ENCODE results near the gene PROCR. TPM values are rescaled to one million over a fixed set of nuclear protein-coding genes. Genes with fewer than 3 reads are reported as not detected.

PROCR gene
- total RNA-seq, 1 experiment from 2014 or later, result 52.0 TPM

DNA sequence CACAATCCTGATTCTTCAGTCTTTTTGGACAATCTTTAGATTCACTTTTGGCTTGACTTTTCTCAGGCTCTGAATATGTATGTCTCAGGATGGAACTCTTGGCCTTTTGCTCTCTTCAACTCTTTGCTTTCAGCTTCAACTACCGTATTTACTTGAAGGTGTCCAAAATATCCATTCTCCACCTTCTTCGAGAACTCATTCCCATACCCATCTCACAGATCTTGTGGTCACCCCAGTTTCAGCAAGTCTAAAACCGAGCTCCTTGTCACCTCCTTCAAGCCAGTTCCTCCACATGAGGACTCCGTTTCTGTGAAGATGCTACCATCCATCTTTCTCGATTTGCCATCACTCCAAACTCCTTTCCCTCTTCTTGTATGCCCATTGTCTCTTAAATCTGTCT is 52.7 kb downstream of the PROCR start:
- Histone ChIP-seq H3K9me3 (ENCODE audit: control insufficient read depth in 1 of 2, insufficient read depth in 1 of 2, low read depth in 1 of 2, low read length in 2 of 2) (no peaks in the 10 kb centered on the region), H3K27ac (ENCODE audit: low read depth, low read length) (no peak overlapping the region), H3K27me3 (ENCODE audit: insufficient read depth, low read length) (no peaks in the 10 kb centered on the region), H2AFZ (ENCODE audit: low read depth, low read length, poor library complexity, severe bottlenecking) (no peak overlapping the region), H4K20me1 (ENCODE audit: insufficient read depth) (no peaks in the 10 kb centered on the region), H3K79me2 (ENCODE audit: insufficient read depth, low read length) (no peaks in the 10 kb centered on the region), H3K9ac (ENCODE audit: low read length) (no peak overlapping the region), H3K4me3 (replicated peaks in 1 of 2; ENCODE audit: low read depth in 1 of 2, low read length in 2 of 2) (no peak overlapping the region), H3K4me1 (ENCODE audit: control insufficient read depth in 1 of 2, insufficient read depth in 2 of 2, low read length in 2 of 2) (no peaks in the 10 kb centered on the region), H3K36me3 (ENCODE audit: control insufficient read depth in 1 of 2, insufficient read depth in 2 of 2, low read length in 2 of 2) (no peaks in the 10 kb centered on the region), H3K9me2 (ENCODE audit: insufficient read depth) (no peaks in the 10 kb centered on the region), H3K4me2 (ENCODE audit: low read length) (no peak overlapping the region)
- ATAC-seq (no peak), DNase-seq (ENCODE audit: low read depth, low spot score) (no peak)
- RAD21 ChIA-PET (ENCODE audit: low non-redundant PET in 1 of 2, low total read pairs in 2 of 2, uncharacterized antibody in 2 of 2, unreplicated experiment in 2 of 2), result no interaction called here
- intact Hi-C loops (cut with micrococcal nuclease), result no loop called here
- CTCF ChIA-PET, result no interaction called here
- TF ChIP-seq YY1 (IDR thresholded peaks at IDR 0.05; ENCODE audit: extremely low read depth, insufficient replicate concordance, low read depth, low read length) (no peak), REST (IDR thresholded peaks at IDR 0.05; ENCODE audit: low read depth) (no peak), POLR2A (IDR thresholded peaks at IDR 0.05; ENCODE audit: borderline replicate concordance, extremely low read depth, insufficient read depth, insufficient read length) (no peak), ZFX (IDR thresholded peaks at IDR 0.05) (no peak), SRF (IDR thresholded peaks at IDR 0.05; ENCODE audit: low read depth) (no peak), EGR1 (IDR thresholded peaks at IDR 0.05; ENCODE audit: low read depth) (no peak), JUND (IDR thresholded peaks at IDR 0.05) (no peak), CBX3 (IDR thresholded peaks at IDR 0.05; ENCODE audit: low read depth) (no peak), ZNF274 (IDR thresholded peaks at IDR 0.05; ENCODE audit: low read depth, low read length) (no peak), SP1 (IDR thresholded peaks at IDR 0.05; ENCODE audit: low read depth) (no peak), FOSL1 (IDR thresholded peaks at IDR 0.05; ENCODE audit: low read depth) (no peak), CTCF (IDR thresholded peaks at IDR 0.05 in 2 of 3, conservative IDR thresholded peaks at IDR 0.05 in 1 of 3; ENCODE audit: borderline replicate concordance in 1 of 3, insufficient read depth in 1 of 3, low read depth in 2 of 3, low read length in 2 of 3) (no peak), ELF1 (IDR thresholded peaks at IDR 0.05; ENCODE audit: borderline replicate concordance, low read depth) (no peak), EZH2 (IDR thresholded peaks at IDR 0.05) (no peak), RAD21 (IDR thresholded peaks at IDR 0.05; ENCODE audit: low read depth) (no peak), TCF7L2 (IDR thresholded peaks at IDR 0.05; ENCODE audit: borderline replicate concordance, extremely low read depth, insufficient read depth, insufficient read length) (no peak), CEBPB (IDR thresholded peaks at IDR 0.05; ENCODE audit: low read depth) (no peak)
- TF ChIP-seq, protein P1, sequence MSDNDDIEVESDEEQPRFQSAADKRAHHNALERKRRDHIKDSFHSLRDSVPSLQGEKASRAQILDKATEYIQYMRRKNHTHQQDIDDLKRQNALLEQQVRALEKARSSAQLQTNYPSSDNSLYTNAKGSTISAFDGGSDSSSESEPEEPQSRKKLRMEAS (IDR thresholded peaks at IDR 0.05), result no peak
- TF ChIP-seq, protein P2, sequence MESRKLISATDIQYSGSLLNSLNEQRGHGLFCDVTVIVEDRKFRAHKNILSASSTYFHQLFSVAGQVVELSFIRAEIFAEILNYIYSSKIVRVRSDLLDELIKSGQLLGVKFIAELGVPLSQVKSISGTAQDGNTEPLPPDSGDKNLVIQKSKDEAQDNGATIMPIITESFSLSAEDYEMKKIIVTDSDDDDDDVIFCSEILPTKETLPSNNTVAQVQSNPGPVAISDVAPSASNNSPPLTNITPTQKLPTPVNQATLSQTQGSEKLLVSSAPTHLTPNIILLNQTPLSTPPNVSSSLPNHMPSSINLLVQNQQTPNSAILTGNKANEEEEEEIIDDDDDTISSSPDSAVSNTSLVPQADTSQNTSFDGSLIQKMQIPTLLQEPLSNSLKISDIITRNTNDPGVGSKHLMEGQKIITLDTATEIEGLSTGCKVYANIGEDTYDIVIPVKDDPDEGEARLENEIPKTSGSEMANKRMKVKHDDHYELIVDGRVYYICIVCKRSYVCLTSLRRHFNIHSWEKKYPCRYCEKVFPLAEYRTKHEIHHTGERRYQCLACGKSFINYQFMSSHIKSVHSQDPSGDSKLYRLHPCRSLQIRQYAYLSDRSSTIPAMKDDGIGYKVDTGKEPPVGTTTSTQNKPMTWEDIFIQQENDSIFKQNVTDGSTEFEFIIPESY (IDR thresholded peaks at IDR 0.05; ENCODE audit: extremely low read depth, insufficient replicate concordance, low read length), result no peak
- POLR2A ChIA-PET, result no interaction called here
- BruUV-seq (replicated peaks), result no TSS peak
